ENCODE measurements around the gene ACBD4.

ACBD4 gene

DNA sequence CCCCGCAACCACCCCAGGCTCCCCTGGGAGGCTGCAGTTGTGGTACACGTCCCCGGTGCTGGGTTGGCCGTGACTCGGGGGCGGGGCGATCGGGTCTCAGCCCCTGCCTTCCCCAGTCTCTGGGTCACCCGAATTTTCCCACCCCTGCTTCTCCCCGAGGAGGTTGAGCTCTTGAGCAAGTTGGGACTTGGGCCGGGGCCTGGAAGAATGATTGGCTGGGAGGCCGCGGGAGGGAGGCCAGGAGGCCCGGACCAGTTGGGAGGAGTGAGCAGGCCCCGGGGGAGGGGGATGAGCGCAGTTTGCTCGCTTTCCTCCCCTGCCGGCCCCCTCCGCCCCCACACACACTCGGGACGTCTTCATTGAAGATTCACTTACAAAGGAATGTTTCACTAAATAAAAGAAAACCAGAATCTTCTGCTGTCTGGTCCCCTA is 8.3 kb downstream of the ACBD4 start:
- H3K9ac ChIP-seq (ENCODE audit: insufficient read length) = peak overlapping the region; percentile 26
- no peak overlapping the region for H3K27ac ChIP-seq
- no peaks in the 10 kb centered on the region for H3K9me3 ChIP-seq (ENCODE audit: low read depth, low read length)
- no peak for DNase-seq (ENCODE audit: low read depth, low spot score)
- H3K4me3 ChIP-seq = no peak overlapping the region
- no peak for TF ChIP-seq POLR2AphosphoS5 (IDR thresholded peaks at IDR 0.05; ENCODE audit: borderline replicate concordance, low read depth, low read length)
- TF ChIP-seq EZH2 (IDR thresholded peaks at IDR 0.05) = no peak
- TF ChIP-seq FOXP2 (optimal IDR thresholded peaks at IDR 0.05; ENCODE audit: control extremely low read depth, extremely low read length, insufficient read depth) = no peak
- no peaks in the 10 kb centered on the region for H3K36me3 ChIP-seq (ENCODE audit: insufficient read depth, low read length)

DNA sequence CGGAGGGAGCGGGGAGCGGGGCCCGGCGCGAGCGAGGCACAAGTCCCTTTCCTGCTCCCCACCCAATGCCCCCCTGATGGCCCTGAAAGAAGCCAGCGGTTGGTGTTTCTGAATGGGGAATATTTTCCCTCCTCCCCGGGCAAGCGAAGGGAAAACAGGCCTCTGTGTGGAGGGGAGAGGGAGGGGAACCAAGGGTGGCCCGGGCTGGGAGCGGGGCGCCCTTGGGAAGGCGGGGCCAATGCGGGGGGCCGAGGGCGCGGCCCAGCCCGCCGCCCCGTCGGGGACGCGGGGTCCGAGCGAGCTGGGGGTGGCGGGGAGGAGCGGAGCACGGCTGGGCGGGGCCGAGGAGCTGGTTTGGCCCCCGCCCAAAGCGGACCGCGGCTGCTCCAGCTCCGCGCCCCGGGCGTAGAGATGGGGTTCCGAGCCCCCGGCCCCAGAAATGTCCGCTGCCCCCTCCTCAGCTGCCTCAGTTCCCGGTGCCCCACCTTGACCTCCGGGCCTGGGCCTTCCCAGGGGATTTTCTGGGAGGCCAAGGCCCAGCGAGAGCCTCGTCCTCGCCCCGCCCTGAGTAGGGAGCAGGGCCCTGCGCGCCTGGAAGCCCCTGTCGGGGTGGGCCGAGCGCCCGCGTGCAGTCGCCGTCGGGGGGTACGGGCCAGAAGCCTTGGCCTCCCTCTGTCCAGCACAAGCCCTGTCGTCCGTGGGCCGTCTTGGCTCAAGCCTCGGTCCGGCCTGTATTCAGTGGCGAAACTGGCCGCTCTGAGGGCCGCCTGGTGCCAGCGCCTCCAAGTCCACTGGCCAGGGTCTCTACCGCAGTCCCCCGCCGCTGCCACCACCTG is 8.9 kb downstream of the ACBD4 start:
- H3K27ac ChIP-seq = no peak overlapping the region
- DNase-seq (ENCODE audit: low read depth, low spot score) = no peak
- no peak overlapping the region for H3K9ac ChIP-seq (ENCODE audit: insufficient read length)

DNA sequence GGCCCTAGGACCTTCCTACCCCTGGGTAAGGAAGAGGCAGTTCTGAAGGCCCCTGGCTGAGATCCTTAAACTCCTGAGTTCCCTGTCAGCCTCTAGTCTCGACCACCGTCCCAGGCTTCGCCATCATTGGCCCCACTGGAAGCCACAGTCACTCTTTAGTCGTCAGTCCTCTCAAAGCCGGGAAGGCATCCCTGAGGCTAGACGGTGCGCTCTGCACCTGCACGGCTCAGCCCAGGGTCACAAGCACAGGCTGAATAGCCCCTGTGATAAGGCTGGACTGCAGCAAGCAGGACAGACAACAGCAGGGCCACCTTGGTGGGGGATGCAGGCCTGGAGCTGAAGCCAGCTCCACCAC is 9.5 kb downstream of the ACBD4 start:
- Histone ChIP-seq H3K27ac (no peak overlapping the region), H3K9me3 (ENCODE audit: low read depth, low read length) (no peaks in the 10 kb centered on the region), H3K36me3 (ENCODE audit: insufficient read depth, low read length) (no peaks in the 10 kb centered on the region), H3K4me3 (no peak overlapping the region), H3K9ac (ENCODE audit: insufficient read length) (no peak overlapping the region)
- DNase-seq (ENCODE audit: low read depth, low spot score) = no peak
- TF ChIP-seq POLR2AphosphoS5 (IDR thresholded peaks at IDR 0.05; ENCODE audit: borderline replicate concordance, low read depth, low read length) = no peak
- no peak for TF ChIP-seq FOXP2 (optimal IDR thresholded peaks at IDR 0.05; ENCODE audit: control extremely low read depth, extremely low read length, insufficient read depth)
- no peak for TF ChIP-seq EZH2 (IDR thresholded peaks at IDR 0.05)

More for the DNA sequence above, 8.9 kb downstream of the ACBD4 start:
- no peak for TF ChIP-seq FOXP2 (optimal IDR thresholded peaks at IDR 0.05; ENCODE audit: control extremely low read depth, extremely low read length, insufficient read depth)
- no peak overlapping the region for H3K4me3 ChIP-seq
- H3K36me3 ChIP-seq (ENCODE audit: insufficient read depth, low read length) = no peaks in the 10 kb centered on the region
- H3K9me3 ChIP-seq (ENCODE audit: low read depth, low read length) = no peaks in the 10 kb centered on the region

DNA sequence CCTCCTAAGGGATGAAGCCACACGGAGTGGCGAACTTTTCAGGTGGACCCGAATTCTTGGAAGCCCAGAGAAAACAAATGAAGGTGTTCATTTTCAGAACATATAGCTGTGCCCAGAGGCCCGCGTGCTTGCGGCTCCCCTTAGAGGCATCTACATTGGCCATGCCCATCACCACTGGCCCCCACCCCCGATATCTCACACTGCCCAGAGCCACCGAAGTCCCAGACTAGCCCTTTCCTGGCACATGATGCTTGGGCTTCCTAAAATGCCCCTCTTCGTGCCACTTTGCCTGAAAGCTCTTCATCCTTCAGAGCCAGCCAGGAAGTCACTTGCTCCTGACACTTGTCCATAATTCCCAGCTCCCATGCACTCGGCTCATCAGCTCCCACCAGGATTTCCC is 10.7 kb downstream of the ACBD4 start:
- H3K36me3 ChIP-seq (ENCODE audit: insufficient read depth, low read length) = no peaks in the 10 kb centered on the region
- H3K4me3 ChIP-seq = no peak overlapping the region
- no peak for DNase-seq (ENCODE audit: low read depth, low spot score)
- H3K9ac ChIP-seq (ENCODE audit: insufficient read length) = no peak overlapping the region
- no peaks in the 10 kb centered on the region for H3K9me3 ChIP-seq (ENCODE audit: low read depth, low read length)
- no peak for TF ChIP-seq POLR2AphosphoS5 (IDR thresholded peaks at IDR 0.05; ENCODE audit: borderline replicate concordance, low read depth, low read length)
- no peak for TF ChIP-seq FOXP2 (optimal IDR thresholded peaks at IDR 0.05; ENCODE audit: control extremely low read depth, extremely low read length, insufficient read depth)
- TF ChIP-seq EZH2 (IDR thresholded peaks at IDR 0.05) = no peak
- 0 out of 2 replicates have a peak overlapping the region, but pooled peaks have one; percentile 43 for H3K27ac ChIP-seq

DNA sequence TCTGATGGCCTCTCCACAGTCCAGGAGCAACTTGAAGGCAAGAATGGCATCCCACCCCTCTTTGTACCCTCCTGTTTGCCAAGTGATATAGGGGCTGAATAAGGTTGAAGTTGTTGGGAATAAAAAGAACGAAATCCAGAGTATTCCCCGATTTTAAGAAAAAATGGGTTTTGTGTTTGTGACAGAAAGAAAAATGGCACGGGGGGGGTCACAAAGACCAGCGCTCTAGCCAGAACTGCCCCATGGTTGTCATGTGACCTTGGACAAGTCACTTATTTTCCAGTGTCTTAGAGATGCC is 11.1 kb downstream of the ACBD4 start:
- peak overlapping the region; percentile 100 for H3K9ac ChIP-seq (ENCODE audit: insufficient read length)
- H3K36me3 ChIP-seq (ENCODE audit: insufficient read depth, low read length) = no peaks in the 10 kb centered on the region
- peak overlapping the region; percentile 88 for H3K4me3 ChIP-seq
- TF ChIP-seq POLR2AphosphoS5 (IDR thresholded peaks at IDR 0.05; ENCODE audit: borderline replicate concordance, low read depth, low read length) (no peak; the same call in 1 of the 2 replicates), FOXP2 (optimal IDR thresholded peaks at IDR 0.05; ENCODE audit: control extremely low read depth, extremely low read length, insufficient read depth) (no peak), EZH2 (IDR thresholded peaks at IDR 0.05) (no peak)
- peak overlapping the region; percentile 100; the same call in 1 of the 2 replicates for H3K27ac ChIP-seq
- no peaks in the 10 kb centered on the region for H3K9me3 ChIP-seq (ENCODE audit: low read depth, low read length)
- DNase-seq (ENCODE audit: low read depth, low spot score) = no peak

DNA sequence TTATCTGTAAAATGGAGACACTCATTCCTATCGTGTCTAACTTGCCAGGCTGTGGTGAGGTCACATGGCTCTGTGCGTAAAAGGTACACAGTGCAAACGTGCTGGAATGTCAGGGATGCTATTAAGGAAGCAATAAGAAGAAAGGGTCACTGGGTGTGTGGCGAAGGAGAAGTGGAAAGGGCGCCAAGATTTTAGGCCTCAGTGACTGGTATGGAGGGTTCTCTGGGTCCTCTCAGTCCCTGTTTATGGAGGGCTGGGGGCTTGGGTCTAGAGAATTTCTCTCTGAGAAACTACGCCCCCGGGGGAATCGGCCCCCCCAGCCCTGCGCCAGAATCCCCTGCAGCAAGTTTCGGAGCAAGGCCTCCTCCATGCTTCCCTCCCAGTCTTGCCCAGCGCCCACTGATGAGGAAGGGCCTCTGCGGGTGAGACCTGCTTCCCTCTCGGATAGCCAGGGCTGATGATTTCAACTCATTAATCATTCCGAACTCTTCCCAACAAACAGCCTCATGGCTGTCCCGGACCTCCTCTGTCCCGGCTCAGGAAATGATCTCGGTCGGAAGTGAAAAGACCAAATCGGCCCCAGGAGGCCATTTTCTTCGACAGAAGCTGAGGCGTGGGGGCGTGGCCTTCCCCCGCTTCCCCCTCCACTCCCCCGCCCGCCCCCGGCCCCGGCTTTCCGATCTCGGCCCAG is 11.5 kb downstream of the ACBD4 start:
- H3K27ac ChIP-seq = peak overlapping the region; percentile 100
- no peaks in the 10 kb centered on the region for H3K36me3 ChIP-seq (ENCODE audit: insufficient read depth, low read length)
- no peaks in the 10 kb centered on the region for H3K9me3 ChIP-seq (ENCODE audit: low read depth, low read length)
- no peak for DNase-seq (ENCODE audit: low read depth, low spot score)
- peak overlapping the region; percentile 88 for H3K4me3 ChIP-seq
- H3K9ac ChIP-seq (ENCODE audit: insufficient read length) = peak overlapping the region; percentile 100
- TF ChIP-seq EZH2 (IDR thresholded peaks at IDR 0.05) (no peak), FOXP2 (optimal IDR thresholded peaks at IDR 0.05; ENCODE audit: control extremely low read depth, extremely low read length, insufficient read depth) (no peak), POLR2AphosphoS5 (IDR thresholded peaks at IDR 0.05; ENCODE audit: borderline replicate concordance, low read depth, low read length) (no peak)

DNA sequence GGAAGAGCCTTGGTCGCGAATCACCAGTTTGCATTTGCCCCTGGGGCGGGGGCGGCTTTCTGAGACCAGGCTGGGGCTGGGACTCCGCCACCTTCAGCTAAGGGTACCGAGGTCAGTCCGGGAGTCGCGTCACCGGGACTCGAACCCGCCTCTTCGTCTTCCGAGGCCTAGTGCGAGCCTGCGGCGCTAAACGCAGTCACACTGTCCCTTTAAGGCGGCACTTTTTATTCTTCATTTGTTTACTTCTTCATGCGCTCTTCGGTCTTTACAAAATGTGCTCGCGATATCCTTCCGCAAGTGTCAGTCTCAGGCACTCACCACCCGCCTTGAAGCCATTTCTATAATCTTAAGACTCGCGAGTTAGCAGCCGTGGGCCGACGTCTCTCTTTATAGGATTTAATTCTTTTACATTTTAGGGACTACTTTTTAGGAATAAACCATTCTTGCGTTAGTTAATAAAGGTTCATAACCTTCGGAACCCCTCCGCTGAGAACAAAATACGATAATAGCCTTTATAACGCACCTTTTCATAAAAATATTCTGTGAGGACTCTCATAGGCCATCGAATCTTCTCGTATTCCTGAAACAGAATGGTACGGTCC is 12.2 kb downstream of the ACBD4 start:
- H3K9ac ChIP-seq (ENCODE audit: insufficient read length) = peak overlapping the region; percentile 100
- H3K4me3 ChIP-seq = peak overlapping the region; percentile 88
- H3K36me3 ChIP-seq (ENCODE audit: insufficient read depth, low read length) = no peaks in the 10 kb centered on the region
- H3K27ac ChIP-seq = peak overlapping the region; percentile 100
- peak; percentile 35 for TF ChIP-seq POLR2AphosphoS5 (IDR thresholded peaks at IDR 0.05; ENCODE audit: borderline replicate concordance, low read depth, low read length)
- peak; percentile 100 for TF ChIP-seq FOXP2 (optimal IDR thresholded peaks at IDR 0.05; ENCODE audit: control extremely low read depth, extremely low read length, insufficient read depth)
- no peak for TF ChIP-seq EZH2 (IDR thresholded peaks at IDR 0.05)
- no peaks in the 10 kb centered on the region for H3K9me3 ChIP-seq (ENCODE audit: low read depth, low read length)
- peak; percentile 99 for DNase-seq (ENCODE audit: low read depth, low spot score)
